Endothelial cell of umbilical vein (primary cell): ENCODE results near the gene PLEKHH1.

Experiments used
- CTCF ChIP-seq, 2 donors: IDR thresholded peaks; 1 replicate in 1 of 2; 2 replicates in 1 of 2; pipeline ENCODE4 v1.5.1; 2011; ENCODE audit warnings: low read length in 2 of 2, mild to moderate bottlenecking in 2 of 2, moderate library complexity in 2 of 2, control low read depth in 1 of 2, inconsistent platforms in 1 of 2, low read depth in 1 of 2; ENCODE audit not compliant: insufficient read depth in 1 of 2; ENCODE audit errors: extremely low read depth in 1 of 2
- EZH2 ChIP-seq: IDR thresholded peaks from 2 replicates; pipeline ENCODE4 v1.6.1; 2012; ENCODE audit warnings: borderline replicate concordance, low read depth, mild to moderate bottlenecking, moderate library complexity, low read length, inconsistent platforms; ENCODE audit not compliant: severe bottlenecking
- POLR2A ChIP-seq: IDR thresholded peaks from 2 replicates; pipeline ENCODE4 v1.6.1; 2012; ENCODE audit warnings: low read depth, mild to moderate bottlenecking, control low read depth, low read length
- POLR2AphosphoS5 ChIP-seq: IDR thresholded peaks from 2 replicates; pipeline ENCODE4 v1.6.1; 2012; ENCODE audit warnings: low read depth, mild to moderate bottlenecking, control low read depth, low read length, moderate library complexity; ENCODE audit not compliant: insufficient read depth

GRCh38 chr14:67557656-67558055 is 24.6 kb downstream of the PLEKHH1 start:
- TF ChIP-seq POLR2A (no peak), EZH2 (no peak), CTCF (IDR thresholded peaks at IDR 0.05; ENCODE audit: extremely low read depth in 1 of 2, insufficient read depth in 1 of 2, low read depth in 1 of 2, low read length in 2 of 2) (no peak), POLR2AphosphoS5 (no peak)
